Fibroblast of skin of right quadriceps (primary cell): ENCODE results near the gene ORM1.
A peak's percentile ranks its signal among the peaks of the same experiment; 100 is the strongest.
"Not testable (repeated sequence)": the region's sequence is repeated elsewhere in the genome, so short reads cannot be mapped to it uniquely, and the experiment has no call there.

Source experiments
- DNase-seq: peaks from one replicate; pipeline ENCODE4 v3.0.0-alpha.2; 2013

Gene ORM1

GRCh38 chr9:114308361-114308950, 14.4 kb upstream of the ORM1 start:
- no peak for DNase-seq

- DNase-seq, result no peak
Measured at GRCh38 chr9:114309096-114309495, 13.8 kb upstream of the ORM1 start.

GRCh38 chr9:114310471-114311450, 12.1 kb upstream of the ORM1 start:
- DNase-seq, result no peak

- no peak for DNase-seq
Measured at GRCh38 chr9:114311571-114312512, 11.1 kb upstream of the ORM1 start.

DNA sequence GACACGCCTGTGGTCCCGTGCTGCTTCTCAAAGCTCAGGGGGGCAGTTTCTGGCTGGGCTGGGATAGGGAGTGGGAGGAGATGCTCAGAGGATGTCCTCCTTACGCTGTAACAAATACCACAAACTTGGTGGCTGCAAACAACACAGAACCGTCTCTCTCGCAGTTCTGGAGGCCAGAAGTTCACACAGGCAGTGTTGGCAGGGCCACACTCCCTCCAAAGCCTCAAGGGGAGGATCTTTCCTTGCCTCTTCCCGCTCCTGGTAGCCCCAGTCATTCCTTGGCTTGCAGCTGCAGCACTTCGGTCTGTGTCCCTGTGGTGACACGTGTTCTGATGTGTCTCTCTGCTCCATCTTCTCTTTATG, 10.4 kb upstream of the ORM1 start:
- no peak for DNase-seq

GRCh38 chr9:114313186-114313585, 9.7 kb upstream of the ORM1 start:
- DNase-seq, result no peak

- no peak for DNase-seq
Measured at GRCh38 chr9:114314256-114314867, 8.5 kb upstream of the ORM1 start.

- DNase-seq, result no peak
Measured at GRCh38 chr9:114314881-114315722, 7.8 kb upstream of the ORM1 start.

- no peak for DNase-seq
Measured at GRCh38 chr9:114315723-114316363, 7.1 kb upstream of the ORM1 start.

GRCh38 chr9:114316605-114317230, 6.2 kb upstream of the ORM1 start:
- DNase-seq, result no peak

GRCh38 chr9:114317665-114318357, 5.1 kb upstream of the ORM1 start:
- peak; percentile 87 for DNase-seq

DNA sequence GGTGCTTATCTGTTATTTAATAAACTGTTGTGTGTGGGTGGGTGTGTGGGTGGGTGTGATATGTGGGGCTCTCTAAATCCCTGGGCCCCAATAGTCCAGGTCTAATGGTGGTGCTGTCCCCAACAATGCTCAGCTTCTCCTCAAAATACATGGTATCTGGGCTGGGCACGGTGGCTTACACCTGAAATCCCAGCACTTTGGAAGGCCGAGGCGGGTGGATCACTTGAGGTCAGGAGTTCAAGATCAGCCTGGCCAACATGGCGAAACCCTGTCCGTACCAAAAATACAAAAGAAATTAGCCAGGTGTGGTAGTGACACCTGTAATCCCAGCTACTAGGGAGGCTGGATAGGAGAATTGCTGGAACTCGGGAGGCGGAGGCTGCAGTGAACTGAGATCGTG, 4.5 kb upstream of the ORM1 start:
- no peak for DNase-seq

DNA sequence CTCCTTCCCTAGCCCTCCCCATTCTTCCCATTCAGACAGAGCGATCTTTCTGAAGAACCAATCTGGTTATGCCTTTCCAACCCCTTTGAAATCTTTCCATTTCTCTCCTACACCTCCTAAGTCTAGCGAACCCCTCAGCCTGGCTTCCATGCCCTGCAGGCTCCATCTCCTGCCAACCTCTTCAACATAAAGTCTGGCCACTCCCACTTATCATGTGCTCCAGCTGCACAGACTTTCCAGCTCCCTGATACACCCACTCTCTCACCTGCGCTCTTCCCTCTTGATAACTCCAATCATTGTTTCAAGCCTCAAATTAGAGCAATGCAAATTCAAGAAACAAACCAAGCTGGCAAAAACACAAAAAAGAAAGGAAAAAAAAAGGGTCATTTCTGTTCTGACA, 3.8 kb upstream of the ORM1 start:
- DNase-seq, result no peak

- DNase-seq, result peak; percentile 59
Measured at GRCh38 chr9:114320710-114321109, 2.2 kb upstream of the ORM1 start.

- DNase-seq, result peak; percentile 57
Measured at GRCh38 chr9:114321759-114322158, 1.1 kb upstream of the ORM1 start.

DNA sequence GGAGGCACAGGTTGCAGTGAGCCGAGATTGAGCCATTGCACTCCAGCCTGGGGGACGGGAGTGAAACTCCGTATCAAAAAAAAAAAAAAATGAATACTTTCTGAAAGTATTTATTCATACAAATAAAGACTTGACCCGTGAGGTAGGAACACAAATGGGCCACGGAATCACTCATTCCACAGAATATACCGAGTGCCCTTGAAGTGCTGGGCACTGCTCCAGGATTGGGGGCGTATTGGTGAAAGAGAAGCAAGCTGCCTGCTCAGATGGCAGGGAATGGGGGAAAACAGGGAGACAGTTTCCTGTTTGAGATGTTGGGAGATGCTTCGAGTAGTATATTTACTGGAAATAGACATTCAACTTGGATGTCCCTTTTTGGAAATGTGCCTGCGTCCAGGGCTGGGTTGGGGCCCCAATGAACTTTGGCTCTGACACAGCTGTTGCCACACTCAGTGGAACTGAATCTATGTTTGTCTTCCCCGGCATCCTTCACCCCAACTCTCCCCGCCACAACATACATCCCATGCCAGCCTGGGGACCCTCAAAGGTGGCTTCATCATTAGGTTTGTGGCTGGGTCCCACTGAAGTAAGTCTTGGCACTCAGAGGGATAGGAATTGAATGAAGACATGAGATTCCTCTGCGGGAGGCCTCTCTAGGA, 609 bp upstream of the ORM1 start:
- DNase-seq, result peak; percentile 25

GRCh38 chr9:114323849-114324248, 951 bp downstream of the ORM1 start:
- not testable (repeated sequence) for DNase-seq

- no peak for DNase-seq
Measured at GRCh38 chr9:114324492-114324891, 1.6 kb downstream of the ORM1 start.

DNA sequence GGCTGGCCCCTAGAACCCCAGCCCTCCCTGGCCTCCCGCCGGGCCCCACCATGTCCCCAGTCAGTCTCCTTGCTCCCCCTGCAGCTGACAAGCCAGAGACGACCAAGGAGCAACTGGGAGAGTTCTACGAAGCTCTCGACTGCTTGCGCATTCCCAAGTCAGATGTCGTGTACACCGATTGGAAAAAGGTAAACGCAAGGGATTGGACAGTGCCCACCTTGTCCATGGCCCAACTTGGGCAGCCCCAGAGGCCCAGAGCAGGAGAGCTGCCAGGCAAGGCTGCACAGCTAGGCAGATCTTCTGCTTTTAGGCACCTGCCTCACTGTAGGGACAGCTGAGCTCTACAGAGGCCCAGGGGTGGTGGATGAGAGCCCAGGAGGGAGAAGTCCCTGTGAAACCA, 2.1 kb downstream of the ORM1 start:
- not testable (repeated sequence) for DNase-seq
